ENCODE results near the gene ABCD4. TPM values are rescaled to one million over a fixed set of nuclear protein-coding genes. Genes with fewer than 3 reads are reported as not detected.
A peak's percentile ranks its signal among the peaks of the same experiment; 100 is the strongest.

ABCD4 gene
- total RNA-seq, 1 donor from 2014 or later, result 58.6 TPM

DNA sequence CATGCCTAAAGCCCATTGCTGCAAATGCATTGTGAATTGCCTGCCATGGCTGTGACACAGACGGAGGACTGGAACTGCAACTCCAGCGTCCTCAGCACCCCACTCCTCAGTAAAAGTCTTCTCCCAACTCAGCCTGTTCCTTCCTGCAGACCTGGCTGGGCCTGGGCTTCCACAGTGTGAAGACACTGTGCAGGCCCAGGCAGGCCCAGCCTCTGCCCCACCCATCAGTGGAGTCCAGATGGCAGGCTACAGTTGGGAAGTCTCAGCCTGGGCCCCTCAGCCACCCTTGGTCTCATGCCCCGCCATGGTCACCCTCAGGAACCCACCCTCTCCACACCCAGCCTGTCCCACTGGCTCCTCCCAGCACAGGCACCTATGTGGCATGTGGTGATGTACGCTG is 41.4 kb downstream of the ABCD4 start:
- no peaks in the 10 kb centered on the region for H3K9me3 Mint-ChIP-seq (ENCODE audit: unreplicated experiment)
- peaks cover 3% of the 10 kb centered on the region for H3K4me1 Mint-ChIP-seq (ENCODE audit: unreplicated experiment)
- no peak overlapping the region for H3K4me3 Mint-ChIP-seq (ENCODE audit: unreplicated experiment)
- TF ChIP-seq, protein P1, sequence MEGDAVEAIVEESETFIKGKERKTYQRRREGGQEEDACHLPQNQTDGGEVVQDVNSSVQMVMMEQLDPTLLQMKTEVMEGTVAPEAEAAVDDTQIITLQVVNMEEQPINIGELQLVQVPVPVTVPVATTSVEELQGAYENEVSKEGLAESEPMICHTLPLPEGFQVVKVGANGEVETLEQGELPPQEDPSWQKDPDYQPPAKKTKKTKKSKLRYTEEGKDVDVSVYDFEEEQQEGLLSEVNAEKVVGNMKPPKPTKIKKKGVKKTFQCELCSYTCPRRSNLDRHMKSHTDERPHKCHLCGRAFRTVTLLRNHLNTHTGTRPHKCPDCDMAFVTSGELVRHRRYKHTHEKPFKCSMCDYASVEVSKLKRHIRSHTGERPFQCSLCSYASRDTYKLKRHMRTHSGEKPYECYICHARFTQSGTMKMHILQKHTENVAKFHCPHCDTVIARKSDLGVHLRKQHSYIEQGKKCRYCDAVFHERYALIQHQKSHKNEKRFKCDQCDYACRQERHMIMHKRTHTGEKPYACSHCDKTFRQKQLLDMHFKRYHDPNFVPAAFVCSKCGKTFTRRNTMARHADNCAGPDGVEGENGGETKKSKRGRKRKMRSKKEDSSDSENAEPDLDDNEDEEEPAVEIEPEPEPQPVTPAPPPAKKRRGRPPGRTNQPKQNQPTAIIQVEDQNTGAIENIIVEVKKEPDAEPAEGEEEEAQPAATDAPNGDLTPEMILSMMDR (IDR thresholded peaks at IDR 0.05), result no peak
- peaks cover 17% of the 10 kb centered on the region for H3K27me3 Mint-ChIP-seq (ENCODE audit: unreplicated experiment)
- no peak overlapping the region for H3K27ac Mint-ChIP-seq (ENCODE audit: unreplicated experiment)
- no peak for DNase-seq (ENCODE audit: extremely low spot score, unreplicated experiment)
- H3K36me3 Mint-ChIP-seq (ENCODE audit: unreplicated experiment), result no peaks in the 10 kb centered on the region

DNA sequence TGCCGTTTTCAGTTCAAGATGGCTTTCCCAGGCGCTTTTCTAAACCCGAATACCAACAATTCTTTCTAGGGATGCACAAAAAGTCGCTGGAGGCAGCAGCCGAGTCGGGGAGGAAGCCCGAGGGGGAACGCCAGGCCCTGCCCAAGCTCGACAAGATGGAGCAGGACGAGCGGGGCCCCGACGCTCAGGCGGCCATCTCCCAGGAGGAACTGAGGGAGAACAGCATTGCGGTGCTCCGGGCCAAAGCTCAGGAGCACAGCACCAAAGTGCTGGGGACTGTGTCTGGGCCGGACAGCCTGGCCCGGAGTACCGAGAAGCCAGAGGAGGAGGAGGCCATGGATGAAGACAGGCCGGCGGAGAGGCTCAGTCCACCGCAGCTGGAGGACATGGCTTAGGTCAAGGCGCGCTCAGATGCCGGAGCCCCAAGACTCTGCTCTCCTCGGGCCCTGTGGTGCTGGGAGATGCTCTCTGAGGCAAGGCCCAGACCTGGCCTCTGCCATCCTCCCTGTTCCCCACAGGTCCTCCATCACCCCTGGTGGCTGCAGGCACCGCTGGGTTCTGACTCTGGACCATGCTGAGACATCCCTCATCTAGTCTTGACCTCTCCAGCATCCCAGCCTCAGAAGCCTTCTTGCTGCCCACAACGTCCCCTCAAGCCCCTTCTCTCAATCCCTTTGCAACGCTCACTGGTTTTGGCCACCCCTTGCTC is 42.1 kb downstream of the ABCD4 start:
- TF ChIP-seq, protein P1 (IDR thresholded peaks at IDR 0.05), result no peak
- no peak overlapping the region for H3K27ac Mint-ChIP-seq (ENCODE audit: unreplicated experiment)

DNA sequence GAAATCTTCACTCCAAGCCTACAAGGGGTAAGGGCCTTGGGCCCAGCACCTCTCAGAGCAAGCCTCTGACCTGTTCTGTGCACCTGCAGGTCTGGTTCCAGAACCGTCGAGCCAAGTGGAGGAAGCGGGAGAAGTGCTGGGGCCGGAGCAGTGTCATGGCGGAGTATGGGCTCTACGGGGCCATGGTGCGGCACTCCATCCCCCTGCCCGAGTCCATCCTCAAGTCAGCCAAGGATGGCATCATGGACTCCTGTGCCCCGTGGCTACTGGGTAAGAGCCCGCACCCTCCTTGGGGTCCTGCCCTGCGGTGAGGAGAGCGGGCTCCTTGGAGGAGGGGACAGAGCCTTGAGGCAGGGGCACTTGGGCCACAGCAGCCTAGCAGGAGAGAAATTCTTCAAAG is 43.2 kb downstream of the ABCD4 start:
- no peaks in the 10 kb centered on the region for H3K36me3 Mint-ChIP-seq (ENCODE audit: unreplicated experiment)
- no peak for DNase-seq (ENCODE audit: extremely low spot score, unreplicated experiment)
- H3K4me3 Mint-ChIP-seq (ENCODE audit: unreplicated experiment), result no peak overlapping the region
- peaks cover 25% of the 10 kb centered on the region for H3K27me3 Mint-ChIP-seq (ENCODE audit: unreplicated experiment)
- TF ChIP-seq, protein P1 (IDR thresholded peaks at IDR 0.05), result no peak
- no peak overlapping the region for H3K27ac Mint-ChIP-seq (ENCODE audit: unreplicated experiment)
- peaks cover 3% of the 10 kb centered on the region for H3K4me1 Mint-ChIP-seq (ENCODE audit: unreplicated experiment)
- H3K9me3 Mint-ChIP-seq (ENCODE audit: unreplicated experiment), result no peaks in the 10 kb centered on the region

More for the DNA sequence above, 42.1 kb downstream of the ABCD4 start:
- Mint-ChIP-seq H3K36me3 (ENCODE audit: unreplicated experiment) (no peaks in the 10 kb centered on the region), H3K9me3 (ENCODE audit: unreplicated experiment) (no peaks in the 10 kb centered on the region), H3K27me3 (ENCODE audit: unreplicated experiment) (peaks cover 17% of the 10 kb centered on the region), H3K4me3 (ENCODE audit: unreplicated experiment) (no peak overlapping the region), H3K4me1 (ENCODE audit: unreplicated experiment) (peaks cover 3% of the 10 kb centered on the region)
- DNase-seq (ENCODE audit: extremely low spot score, unreplicated experiment), result no peak

DNA sequence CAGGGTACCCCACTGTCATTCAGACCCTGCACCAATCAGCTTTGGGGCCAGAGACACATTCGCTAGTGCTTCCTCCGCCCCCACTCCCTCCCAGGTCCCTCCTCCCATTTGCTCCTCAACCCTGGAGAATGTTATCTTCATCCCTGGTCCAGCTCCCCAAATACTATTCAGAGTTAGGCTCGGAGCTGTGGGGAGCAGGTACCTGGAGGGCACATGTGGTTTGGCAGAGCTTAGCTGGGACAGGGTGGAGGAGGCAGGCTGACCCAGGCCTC is 44.0 kb downstream of the ABCD4 start:
- Mint-ChIP-seq H3K27me3 (ENCODE audit: unreplicated experiment) (peaks cover 27% of the 10 kb centered on the region), H3K4me3 (ENCODE audit: unreplicated experiment) (peak overlapping the region; percentile 10), H3K27ac (ENCODE audit: unreplicated experiment) (no peak overlapping the region), H3K4me1 (ENCODE audit: unreplicated experiment) (peaks cover 3% of the 10 kb centered on the region), H3K9me3 (ENCODE audit: unreplicated experiment) (no peaks in the 10 kb centered on the region), H3K36me3 (ENCODE audit: unreplicated experiment) (no peaks in the 10 kb centered on the region)
- TF ChIP-seq, protein P1 (IDR thresholded peaks at IDR 0.05), result no peak
- DNase-seq (ENCODE audit: extremely low spot score, unreplicated experiment), result no peak

DNA sequence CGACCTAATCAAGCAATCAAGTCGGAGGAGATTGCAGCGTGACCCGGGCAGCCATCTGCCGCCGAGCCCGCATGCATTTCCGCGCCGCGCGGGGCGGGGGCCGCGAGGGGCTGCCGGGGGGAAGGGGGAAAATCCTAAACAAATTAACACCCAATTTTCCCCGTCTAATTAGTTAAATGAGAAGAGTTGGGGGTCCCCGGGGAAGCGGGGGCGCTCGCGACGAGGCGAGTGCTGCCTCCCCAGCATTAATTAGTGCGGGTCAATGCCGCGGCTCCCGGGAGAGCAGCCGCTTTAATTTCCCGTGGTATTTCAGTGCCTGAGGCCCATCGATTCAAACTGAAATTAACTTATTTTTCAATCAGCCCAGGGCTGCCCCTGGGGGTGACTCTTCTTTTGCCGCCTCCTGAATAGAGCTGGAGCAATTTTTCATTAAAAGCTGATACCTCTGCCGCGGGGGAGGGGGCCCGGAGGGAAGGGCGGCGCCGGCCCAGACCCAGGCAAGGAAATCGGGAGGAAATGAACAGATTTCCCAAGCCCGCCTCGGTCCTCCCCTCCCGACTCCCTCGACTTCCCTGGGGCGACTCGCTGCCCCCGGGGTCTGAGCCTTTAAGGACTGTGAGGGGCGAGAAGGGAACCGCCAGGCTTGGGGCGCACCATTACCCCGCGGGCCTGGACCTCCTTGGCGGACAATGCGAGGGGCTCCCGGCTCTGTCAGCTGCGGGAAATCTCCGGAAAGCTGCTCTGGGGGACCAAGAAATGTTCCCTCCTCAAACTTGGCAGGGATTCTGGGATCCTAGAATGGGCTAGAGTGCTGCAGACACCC is 44.6 kb downstream of the ABCD4 start:
- Mint-ChIP-seq H3K27ac (ENCODE audit: unreplicated experiment) (no peak overlapping the region), H3K36me3 (ENCODE audit: unreplicated experiment) (no peaks in the 10 kb centered on the region), H3K4me3 (ENCODE audit: unreplicated experiment) (peak overlapping the region; percentile 77), H3K27me3 (ENCODE audit: unreplicated experiment) (peaks cover 28% of the 10 kb centered on the region), H3K9me3 (ENCODE audit: unreplicated experiment) (no peaks in the 10 kb centered on the region), H3K4me1 (ENCODE audit: unreplicated experiment) (peaks cover 3% of the 10 kb centered on the region)
- no peak for DNase-seq (ENCODE audit: extremely low spot score, unreplicated experiment)
- TF ChIP-seq, protein P1 (IDR thresholded peaks at IDR 0.05), result no peak
